Activated CD8-positive, alpha-beta memory T cell treated with anti-CD3 and anti-CD28 coated beads, Interleukin-2, amount 50 U/mL, for 24 hours (primary cell): ENCODE measurements around the gene GNG13.
"Not testable (repeated sequence)": the region's sequence is repeated elsewhere in the genome, so short reads cannot be mapped to it uniquely, and the experiment has no call there.

Source experiments
- DNase-seq: peaks from one replicate; pipeline ENCODE4 v3.0.0-alpha.2; 2020; ENCODE audit errors: extremely low read depth

GNG13 gene

DNA sequence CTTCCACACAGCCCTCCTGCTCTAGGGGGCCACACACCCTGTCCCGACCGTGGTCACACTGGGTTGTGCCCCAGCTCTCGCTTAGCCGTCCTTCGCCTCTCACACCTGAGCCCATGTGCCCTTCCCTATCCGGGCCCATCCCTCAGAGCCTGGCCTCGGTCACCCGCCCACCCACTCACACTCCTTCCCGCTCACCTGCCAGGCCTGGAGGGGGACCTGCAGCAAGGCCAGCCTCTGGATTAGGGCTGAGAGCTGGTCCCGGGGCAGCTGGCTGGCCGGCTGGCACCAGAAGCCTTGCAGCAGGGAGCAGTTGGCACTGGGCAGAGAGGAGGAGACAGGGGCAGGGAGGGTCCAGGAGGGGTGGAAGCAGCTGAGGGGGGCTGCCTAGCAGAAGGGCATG lies 22.1 kb downstream of the GNG13 start:
- no peak for DNase-seq

GRCh38 chr16:777826-778225 lies 22.7 kb downstream of the GNG13 start:
- no peak for DNase-seq

- no peak for DNase-seq
Observed at GRCh38 chr16:776824-777223, 23.7 kb downstream of the GNG13 start.

DNA sequence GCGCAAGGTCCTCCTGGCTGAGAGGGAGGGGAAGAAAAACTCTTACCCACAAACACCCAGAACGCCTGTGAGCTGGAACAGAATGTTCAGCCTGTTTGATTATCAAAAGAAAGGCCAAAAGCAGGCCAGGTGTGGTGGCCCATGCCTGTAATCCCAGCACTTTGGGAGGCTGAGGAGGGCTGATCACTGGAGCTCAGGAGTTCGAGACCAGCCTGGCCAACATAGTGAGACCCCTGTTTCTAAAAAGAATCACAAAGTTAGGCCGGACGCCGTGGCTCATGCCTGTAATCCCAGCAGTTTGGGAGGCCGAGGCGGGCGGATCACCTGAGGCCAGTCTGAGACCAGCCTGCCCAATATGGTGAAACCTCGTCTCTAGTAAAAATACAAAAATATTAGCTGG lies 24.2 kb downstream of the GNG13 start:
- not testable (repeated sequence) for DNase-seq

GRCh38 chr16:775236-775796 lies 25.2 kb downstream of the GNG13 start:
- DNase-seq, result no peak

DNA sequence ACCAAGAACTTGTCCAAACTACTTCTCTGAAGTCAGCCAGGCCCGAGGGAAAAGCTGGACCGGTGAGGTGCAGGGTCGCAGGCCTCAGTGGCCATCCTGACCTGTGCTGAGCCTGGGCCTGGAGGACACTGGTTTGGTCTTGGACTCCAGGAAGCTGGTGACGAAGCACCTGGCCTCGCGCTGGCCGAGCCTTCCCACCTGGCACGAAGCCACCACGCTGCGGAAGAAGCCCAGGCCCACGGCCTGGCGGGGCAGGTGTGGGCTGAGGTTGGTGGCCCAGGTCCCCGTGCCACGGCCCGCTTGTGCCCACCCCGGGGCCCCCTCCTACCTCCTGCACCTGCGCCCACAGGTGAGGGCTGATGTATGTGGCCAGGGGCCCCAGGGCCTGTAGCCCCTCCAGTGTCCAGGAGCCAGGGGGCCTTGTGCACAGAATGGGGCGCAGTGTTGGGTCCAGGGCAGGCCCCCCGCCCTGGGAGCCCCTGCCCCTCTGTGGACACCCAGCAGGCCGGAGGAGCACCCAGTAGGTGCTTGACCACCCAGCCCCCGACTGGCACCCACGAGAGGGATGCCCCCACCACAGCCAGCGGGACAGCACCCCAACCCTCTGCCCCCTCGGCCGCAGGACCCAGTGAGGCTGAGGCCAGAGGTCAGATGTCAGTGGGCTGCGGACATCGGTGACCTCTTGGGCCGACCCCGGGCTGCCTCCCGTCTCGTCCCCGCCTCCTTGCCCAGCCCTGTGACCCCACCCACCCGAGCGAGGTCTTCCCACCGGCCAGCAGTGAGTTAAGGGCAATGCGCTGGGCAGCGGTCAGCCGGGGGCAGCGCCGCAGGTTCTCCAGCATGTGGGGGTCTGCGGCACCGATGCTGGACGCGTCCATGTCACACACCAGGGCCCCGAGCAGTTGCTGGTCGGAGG lies 26.2 kb downstream of the GNG13 start:
- no peak for DNase-seq

DNA sequence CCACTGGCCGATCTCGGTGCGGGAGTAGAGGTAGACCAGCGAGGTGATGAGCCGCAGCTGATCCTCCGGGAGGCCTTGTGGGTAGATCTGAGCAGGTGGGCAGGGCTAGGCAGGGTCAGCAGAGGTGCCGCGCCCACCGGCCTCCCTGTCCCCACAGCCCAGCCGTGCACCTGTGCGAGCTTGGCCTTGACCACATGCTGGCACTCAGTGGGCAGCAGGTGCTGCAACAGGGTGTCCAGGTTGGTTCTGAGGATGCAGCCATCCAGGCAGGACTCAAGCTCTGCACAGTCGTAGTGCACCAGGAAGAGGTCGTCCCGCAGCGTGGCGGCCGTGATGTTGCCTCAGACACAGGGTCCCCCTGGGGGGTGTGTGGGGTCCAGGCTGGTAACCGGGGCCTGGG lies 27.6 kb downstream of the GNG13 start:
- DNase-seq, result no peak

DNA sequence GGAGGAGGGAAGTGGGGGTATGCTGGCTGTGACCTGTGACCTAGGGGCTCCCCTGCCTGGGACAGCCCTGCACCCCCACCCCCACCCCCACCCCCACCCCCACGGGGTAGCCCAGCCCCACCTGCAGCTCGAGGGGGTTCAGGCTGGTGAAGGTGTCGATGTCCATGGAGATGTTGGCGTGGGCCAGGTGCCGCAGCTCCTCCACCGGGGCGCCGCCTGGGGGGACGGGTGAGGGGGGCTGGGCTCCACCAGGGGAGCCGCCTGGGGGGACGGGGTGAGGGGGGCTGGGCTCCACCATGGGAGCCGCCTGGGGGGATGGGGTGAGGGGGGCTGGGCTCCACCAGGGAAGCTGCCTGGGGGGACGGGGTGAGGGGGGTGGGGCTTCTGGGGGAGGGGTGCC lies 30.1 kb downstream of the GNG13 start:
- DNase-seq, result no peak

DNA sequence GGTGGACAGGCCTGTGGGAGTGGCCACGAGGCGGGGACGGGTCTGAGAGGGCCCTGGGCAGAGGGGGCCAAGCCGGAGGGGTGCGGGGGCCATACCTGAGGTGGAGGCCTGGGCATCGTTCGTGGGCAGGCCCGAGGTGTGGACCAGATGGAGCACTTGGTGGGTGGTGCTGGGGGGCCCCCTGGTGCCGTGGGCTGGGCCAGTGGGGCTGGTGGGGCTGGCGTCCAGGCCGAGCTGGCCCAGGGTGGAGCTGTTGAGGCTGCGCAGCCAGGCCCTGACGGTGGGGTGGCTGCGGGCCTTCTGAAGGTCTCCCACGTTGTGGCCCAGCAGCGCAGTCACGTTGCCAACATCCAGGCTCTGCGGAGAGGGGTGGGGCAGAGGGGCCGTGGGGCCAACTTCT lies 30.6 kb downstream of the GNG13 start:
- no peak for DNase-seq

DNA sequence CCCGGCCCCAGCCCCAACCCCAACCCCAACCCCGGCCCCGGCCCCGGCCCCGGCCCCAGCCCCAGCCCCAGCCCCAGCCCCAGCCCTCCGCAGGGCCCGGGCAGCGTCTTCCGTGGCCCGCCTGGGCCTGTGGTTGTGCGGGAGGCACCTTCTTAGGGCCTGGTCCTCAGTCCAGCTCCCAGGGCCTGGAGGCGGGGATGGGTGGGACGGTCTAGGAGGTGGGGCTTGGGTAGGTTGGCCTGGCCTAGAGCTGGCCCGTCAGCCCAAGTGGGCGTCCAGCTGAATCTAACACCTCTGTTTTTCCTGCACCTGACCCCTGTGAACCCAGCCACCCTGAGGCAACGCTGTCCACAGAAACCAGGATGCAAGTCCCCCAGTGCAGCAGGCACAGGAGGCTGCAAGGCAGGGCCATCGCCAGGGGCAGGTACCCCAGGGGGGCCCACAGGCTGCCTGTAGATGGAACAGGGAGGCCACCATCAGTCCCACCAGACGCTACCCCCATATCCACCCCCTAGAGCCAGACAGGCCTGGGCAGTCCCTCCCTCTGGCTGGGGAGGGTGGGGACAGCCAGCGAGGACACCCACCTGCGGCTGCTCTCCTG lies 31.2 kb downstream of the GNG13 start:
- no peak for DNase-seq

DNA sequence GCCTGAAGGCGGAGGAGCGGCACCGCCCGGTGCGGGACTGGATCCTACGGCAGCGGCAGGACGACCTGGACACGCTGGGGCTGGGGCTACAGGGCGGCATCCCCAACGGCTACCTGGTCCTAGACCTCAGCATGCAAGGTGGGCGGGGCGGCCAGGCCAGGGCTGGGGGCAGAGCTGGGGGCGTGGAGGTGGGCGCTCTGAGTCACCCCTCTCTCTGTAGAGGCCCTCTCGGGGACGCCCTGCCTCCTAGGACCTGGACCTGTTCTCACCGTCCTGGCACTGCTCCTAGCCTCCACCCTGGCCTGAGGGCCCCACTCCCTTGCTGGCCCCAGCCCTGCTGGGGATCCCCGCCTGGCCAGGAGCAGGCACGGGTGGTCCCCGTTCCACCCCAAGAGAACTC lies 32.1 kb downstream of the GNG13 start:
- DNase-seq, result no peak

DNA sequence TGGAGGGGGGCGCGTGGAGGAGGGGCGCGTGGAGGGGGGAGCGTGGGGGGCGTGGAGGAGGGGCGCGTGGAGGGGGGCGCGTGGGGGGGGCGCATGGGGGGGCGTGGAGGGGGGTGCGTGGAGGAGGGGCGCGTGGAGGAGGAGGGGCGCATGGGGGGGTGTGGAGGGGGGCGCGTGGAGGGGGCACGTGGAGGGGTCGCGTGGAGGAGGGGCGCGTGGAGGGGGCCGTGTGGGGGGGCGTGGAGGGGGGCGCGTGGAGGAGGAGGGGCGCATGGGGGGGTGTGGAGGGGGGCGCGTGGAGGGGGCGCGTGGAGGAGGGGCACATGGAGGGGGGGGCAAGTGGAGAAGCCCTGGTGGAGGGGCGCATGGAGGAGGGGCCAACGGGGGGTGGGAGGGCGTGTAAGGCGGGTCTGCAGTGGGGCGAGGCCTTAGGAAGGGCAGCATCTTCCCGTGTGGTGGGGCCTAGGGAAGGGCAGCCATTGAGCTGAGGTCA lies 32.7 kb downstream of the GNG13 start:
- DNase-seq, result no peak

DNA sequence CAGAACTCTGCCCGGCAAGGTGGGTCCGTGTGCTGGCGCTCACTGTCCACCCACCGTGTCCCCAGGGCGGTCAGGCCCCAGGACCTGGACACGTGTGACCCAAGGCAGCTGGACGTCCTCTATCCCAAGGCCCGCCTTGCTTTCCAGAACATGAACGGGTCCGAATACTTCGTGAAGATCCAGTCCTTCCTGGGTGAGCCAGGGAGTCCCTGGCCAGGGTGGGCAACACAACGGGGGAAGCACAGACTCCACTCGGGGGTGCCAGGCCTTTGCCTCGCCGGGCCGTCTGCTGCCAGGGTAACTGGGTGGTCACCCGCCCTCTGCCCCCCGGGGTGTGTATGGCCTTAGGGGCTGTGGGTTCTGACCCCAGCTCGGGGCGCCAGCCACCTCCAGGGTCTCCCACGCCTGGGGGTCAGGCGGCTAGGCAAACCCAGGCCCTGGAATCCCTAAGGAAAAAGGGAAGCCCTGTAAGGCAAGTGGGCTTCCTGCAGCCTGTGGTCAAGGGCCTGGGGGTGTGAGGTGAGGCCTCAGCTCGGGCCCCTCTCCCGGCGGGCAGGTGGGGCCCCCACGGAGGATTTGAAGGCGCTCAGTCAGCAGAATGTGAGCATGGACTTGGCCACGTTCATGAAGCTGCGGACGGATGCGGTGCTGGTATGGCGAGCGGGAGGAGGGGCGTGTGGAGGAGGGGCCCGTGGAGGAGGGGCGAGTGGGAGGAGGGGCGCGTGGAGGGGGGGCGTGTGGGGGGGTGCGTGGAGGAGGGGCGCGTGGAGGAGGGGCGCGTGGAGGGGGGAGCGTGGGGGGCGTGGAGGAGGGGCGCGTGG lies 33.5 kb downstream of the GNG13 start:
- no peak for DNase-seq

DNA sequence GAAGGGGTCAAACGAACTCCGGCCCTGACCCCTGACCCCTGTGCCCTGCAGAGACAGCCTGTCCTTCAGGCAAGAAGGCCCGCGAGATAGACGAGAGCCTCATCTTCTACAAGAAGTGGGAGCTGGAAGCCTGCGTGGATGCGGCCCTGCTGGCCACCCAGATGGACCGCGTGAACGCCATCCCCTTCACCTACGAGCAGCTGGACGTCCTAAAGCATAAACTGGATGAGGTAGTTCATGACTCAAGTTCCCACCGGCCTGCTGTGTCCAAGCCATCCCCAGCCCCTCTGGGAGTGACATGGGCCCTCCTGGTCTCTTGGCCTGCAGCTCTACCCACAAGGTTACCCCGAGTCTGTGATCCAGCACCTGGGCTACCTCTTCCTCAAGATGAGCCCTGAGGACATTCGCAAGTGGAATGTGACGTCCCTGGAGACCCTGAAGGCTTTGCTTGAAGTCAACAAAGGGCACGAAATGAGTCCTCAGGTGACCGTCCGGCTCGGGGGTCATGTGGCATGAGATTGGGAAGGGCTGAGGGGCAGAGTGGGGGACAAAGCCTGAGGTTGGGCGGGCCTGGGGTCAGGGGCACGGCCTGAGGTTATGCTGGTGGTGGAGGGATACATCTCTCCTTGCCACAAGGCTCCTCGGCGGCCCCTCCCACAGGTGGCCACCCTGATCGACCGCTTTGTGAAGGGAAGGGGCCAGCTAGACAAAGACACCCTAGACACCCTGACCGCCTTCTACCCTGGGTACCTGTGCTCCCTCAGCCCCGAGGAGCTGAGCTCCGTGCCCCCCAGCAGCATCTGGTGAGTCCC lies 34.3 kb downstream of the GNG13 start:
- DNase-seq, result no peak

DNA sequence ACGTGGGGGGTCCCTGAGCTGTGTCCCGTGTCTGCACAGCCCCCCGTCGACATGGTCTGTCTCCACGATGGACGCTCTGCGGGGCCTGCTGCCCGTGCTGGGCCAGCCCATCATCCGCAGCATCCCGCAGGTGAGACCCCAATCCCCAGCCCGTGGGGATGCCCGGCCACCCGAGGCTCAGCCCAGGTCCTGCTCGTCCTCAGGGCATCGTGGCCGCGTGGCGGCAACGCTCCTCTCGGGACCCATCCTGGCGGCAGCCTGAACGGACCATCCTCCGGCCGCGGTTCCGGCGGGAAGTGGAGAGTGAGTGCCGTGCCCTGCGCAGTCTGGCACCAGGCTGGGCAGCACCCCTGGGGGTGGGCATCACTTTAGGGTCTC lies 35.1 kb downstream of the GNG13 start:
- DNase-seq, result no peak

DNA sequence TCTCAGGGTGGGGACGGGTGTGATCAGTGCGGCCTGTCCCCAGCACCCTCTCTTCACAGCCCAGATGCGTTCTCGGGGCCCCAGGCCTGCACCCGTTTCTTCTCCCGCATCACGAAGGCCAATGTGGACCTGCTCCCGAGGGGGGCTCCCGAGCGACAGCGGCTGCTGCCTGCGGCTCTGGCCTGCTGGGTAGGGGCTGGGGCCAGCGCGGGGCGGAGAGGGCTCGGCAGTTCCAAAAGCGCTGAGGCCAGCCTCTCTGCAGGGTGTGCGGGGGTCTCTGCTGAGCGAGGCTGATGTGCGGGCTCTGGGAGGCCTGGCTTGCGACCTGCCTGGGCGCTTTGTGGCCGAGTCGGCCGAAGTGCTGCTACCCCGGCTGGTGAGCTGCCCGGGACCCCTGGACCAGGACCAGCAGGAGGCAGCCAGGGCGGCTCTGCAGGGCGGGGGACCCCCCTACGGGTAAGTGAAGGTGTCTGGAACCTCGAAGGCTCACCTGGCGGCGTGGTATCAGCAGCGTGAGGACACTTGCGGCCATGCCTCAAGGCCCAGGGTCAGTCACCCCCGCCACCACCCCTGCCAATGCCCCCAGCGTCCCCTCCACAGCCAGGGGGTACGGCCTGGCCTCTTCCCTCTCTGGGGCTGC lies 35.6 kb downstream of the GNG13 start:
- no peak for DNase-seq

- no peak for DNase-seq
Observed at GRCh38 chr16:764184-764750, 36.3 kb downstream of the GNG13 start.

- DNase-seq, result no peak
Observed at GRCh38 chr16:763369-764183, 37.0 kb downstream of the GNG13 start.

GRCh38 chr16:762595-763268 lies 37.8 kb downstream of the GNG13 start:
- DNase-seq, result no peak
